Vagina (tissue), 2 donors: ENCODE measurements around the gene GTF3C1. TPM values are rescaled to one million over a fixed set of nuclear protein-coding genes. Genes with fewer than 3 reads are reported as not detected.

Source experiments
- DNase-seq, 2 donors: peaks; one replicate each; pipeline ENCODE4 v3.0.0-alpha.2; 2017; ENCODE audit errors: extremely low spot score in 2 of 2
- H3K27ac ChIP-seq: fragments of 200-600 bp; sonication (generic); one replicate; pipeline ENCODE4 v1.5.1; 2019
- H3K27me3 ChIP-seq: fragments of 200-600 bp; sonication (generic); one replicate; pipeline ENCODE4 v1.5.1; 2019
- H3K36me3 ChIP-seq, 2 donors: fragments of 200-600 bp; sonication (generic); one replicate each; pipeline ENCODE4 v1.5.1; 2017 to 2019
- H3K4me1 ChIP-seq: fragments of 200-600 bp; sonication (generic); one replicate; pipeline ENCODE4 v1.5.1; 2019
- H3K4me3 ChIP-seq, 2 donors: fragments of 200-600 bp; sonication (generic); 1 replicate in 1 of 2; 2 replicates in 1 of 2; pipeline ENCODE4 v1.5.1; 2016 to 2019
- H3K9me3 ChIP-seq: fragments of 200-600 bp; sonication (generic); one replicate; pipeline ENCODE4 v1.5.1; 2019
- CTCF ChIP-seq, 3 experiments: fragments of 450-650 bp in 2 of 3; fragments of 200-600 bp in 1 of 3; sonication (generic) in 1 of 3; IDR thresholded peaks; one replicate each; pipeline ENCODE4 v1.5.1; 2017 to 2019; ENCODE audit warnings: antibody characterized with exemption in 3 of 3, mild to moderate bottlenecking in 2 of 3, moderate library complexity in 2 of 3
- POLR2A ChIP-seq, 2 donors: fragments of 450-650 bp; IDR thresholded peaks; one replicate each; pipeline ENCODE4 v1.6.1; 2017; ENCODE audit warnings: antibody characterized with exemption in 2 of 2, mild to moderate bottlenecking in 2 of 2, moderate library complexity in 2 of 2
- POLR2AphosphoS5 ChIP-seq, 2 donors: sonication (generic); formaldehyde crosslinking; IDR thresholded peaks; one replicate each; pipeline ENCODE4 v1.9.0; 2017; ENCODE audit warnings: antibody characterized with exemption in 2 of 2, mild to moderate bottlenecking in 2 of 2, low read depth in 1 of 2; ENCODE audit not compliant: insufficient read depth in 1 of 2
- intact Hi-C: fragments of 100-400 bp; cut with DNase I; formaldehyde crosslinking; loops from one replicate; pipeline ENCODE4 v1.15.1; 2023
- total RNA-seq: library from RNA; depleted of rRNA; stranded (reverse); fragments of >200 nt; gene quantifications from one replicate; pipeline ENCODE4 v1.2.3, GENCODE V29; 2016

The GTF3C1 gene
- total RNA-seq, 1 donor from 2014 or later = 133 TPM

GRCh38 chr16:27491894-27492587 lies 57.7 kb downstream of the GTF3C1 start:
- peaks cover 0 to 93% of the 10 kb centered on the region in 2 donors for H3K36me3 ChIP-seq
- no peaks in the 10 kb centered on the region for H3K4me1 ChIP-seq
- no peak for DNase-seq
- H3K27me3 ChIP-seq = no peaks in the 10 kb centered on the region
- H3K9me3 ChIP-seq = no peaks in the 10 kb centered on the region
- TF ChIP-seq CTCF (IDR thresholded peaks at IDR 0.05) = no peak
- no peak for TF ChIP-seq POLR2A (IDR thresholded peaks at IDR 0.05)
- TF ChIP-seq POLR2AphosphoS5 (IDR thresholded peaks at IDR 0.05; ENCODE audit: insufficient read depth in 1 of 2, low read depth in 1 of 2) = no peak
- H3K4me3 ChIP-seq = no peak overlapping the region
- no peak overlapping the region for H3K27ac ChIP-seq
- intact Hi-C loops = no loop called here

DNA sequence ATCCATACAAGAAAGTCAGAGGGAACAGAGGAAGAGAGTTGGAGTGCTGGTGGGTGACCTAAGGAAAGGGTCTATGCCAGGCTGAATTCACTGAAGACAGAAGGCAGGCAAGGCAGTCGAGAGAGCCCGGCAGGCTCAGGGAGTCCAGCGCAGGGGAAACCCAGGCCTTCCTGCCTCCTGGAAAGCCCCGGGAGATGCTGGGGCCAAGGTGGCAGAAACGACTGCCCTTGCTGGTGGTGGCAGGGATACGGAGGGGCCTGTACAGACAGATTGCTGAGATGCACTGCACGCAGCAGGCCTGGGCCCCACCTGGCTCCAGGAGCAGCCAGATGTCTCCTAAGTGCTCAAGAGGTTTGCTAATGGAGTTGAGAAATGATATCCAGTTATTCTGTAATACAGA lies 59.8 kb downstream of the GTF3C1 start:
- intact Hi-C loops = no loop called here
- H3K9me3 ChIP-seq = no peaks in the 10 kb centered on the region
- peaks cover 0 to 99% of the 10 kb centered on the region in 2 donors for H3K36me3 ChIP-seq
- no peaks in the 10 kb centered on the region for H3K4me1 ChIP-seq
- no peaks in the 10 kb centered on the region for H3K27me3 ChIP-seq
- H3K4me3 ChIP-seq = no peak overlapping the region
- TF ChIP-seq POLR2AphosphoS5 (IDR thresholded peaks at IDR 0.05; ENCODE audit: insufficient read depth in 1 of 2, low read depth in 1 of 2) (no peak), POLR2A (IDR thresholded peaks at IDR 0.05) (no peak), CTCF (IDR thresholded peaks at IDR 0.05) (no peak)
- no peak overlapping the region for H3K27ac ChIP-seq
- no peak for DNase-seq

DNA sequence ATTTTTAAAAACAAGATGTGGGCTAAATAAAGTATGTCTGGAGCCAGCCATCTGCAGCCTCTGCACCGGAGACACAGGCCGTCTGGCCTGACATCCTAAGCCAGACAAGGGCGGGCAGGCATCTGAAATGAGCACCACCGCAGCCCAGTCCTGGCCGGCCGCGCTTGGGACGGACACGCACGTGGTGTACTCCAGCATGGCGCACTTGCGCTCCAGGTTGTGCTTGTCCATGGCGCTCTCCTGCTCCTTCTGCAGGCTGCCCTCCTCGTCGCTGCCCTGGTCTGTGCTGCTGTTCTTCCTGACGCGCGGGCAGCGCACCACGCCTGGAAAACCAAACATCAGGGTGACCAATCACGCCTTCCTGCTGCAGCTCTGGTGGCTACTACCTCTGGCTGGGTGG lies 60.3 kb downstream of the GTF3C1 start:
- H3K36me3 ChIP-seq = peaks cover 0 to 100% of the 10 kb centered on the region in 2 donors
- no peak for TF ChIP-seq CTCF (IDR thresholded peaks at IDR 0.05)
- TF ChIP-seq POLR2AphosphoS5 (IDR thresholded peaks at IDR 0.05; ENCODE audit: insufficient read depth in 1 of 2, low read depth in 1 of 2) = no peak
- no peak for TF ChIP-seq POLR2A (IDR thresholded peaks at IDR 0.05)
- intact Hi-C loops = no loop called here
- H3K27me3 ChIP-seq = no peaks in the 10 kb centered on the region
- H3K4me1 ChIP-seq = no peaks in the 10 kb centered on the region
- H3K9me3 ChIP-seq = no peaks in the 10 kb centered on the region
- no peak for DNase-seq
- H3K4me3 ChIP-seq = no peak overlapping the region
- no peak overlapping the region for H3K27ac ChIP-seq

DNA sequence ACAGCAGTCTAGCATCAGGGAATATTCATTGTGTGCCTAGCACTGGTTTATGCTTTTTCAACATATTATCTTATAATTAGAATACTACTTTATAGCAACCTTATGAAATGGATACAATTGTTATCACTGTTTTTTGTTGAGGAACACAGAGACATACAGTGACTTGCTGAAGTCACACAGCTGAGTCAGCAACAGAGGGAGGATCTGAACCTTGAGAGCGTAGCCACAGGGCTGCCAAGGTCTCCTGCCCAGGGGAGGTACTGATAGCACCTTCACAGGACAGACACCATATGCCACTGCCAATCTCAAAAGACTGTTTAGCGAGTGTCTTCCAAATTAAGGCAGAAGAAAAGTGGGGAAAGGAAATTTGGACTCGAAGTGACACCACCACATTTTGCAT lies 63.0 kb downstream of the GTF3C1 start:
- Histone ChIP-seq H3K4me1 (no peaks in the 10 kb centered on the region), H3K36me3 (peaks cover 0 to 100% of the 10 kb centered on the region in 2 donors), H3K4me3 (no peak overlapping the region), H3K9me3 (no peaks in the 10 kb centered on the region), H3K27me3 (no peaks in the 10 kb centered on the region), H3K27ac (no peak overlapping the region)
- TF ChIP-seq POLR2AphosphoS5 (IDR thresholded peaks at IDR 0.05; ENCODE audit: insufficient read depth in 1 of 2, low read depth in 1 of 2) (no peak), CTCF (IDR thresholded peaks at IDR 0.05) (no peak), POLR2A (IDR thresholded peaks at IDR 0.05) (no peak)
- DNase-seq = no peak
- intact Hi-C loops = no loop called here

GRCh38 chr16:27486344-27486743 lies 63.4 kb downstream of the GTF3C1 start:
- no peak for DNase-seq
- no peak overlapping the region for H3K27ac ChIP-seq
- H3K27me3 ChIP-seq = no peaks in the 10 kb centered on the region
- H3K9me3 ChIP-seq = no peaks in the 10 kb centered on the region
- no peaks in the 10 kb centered on the region for H3K4me1 ChIP-seq
- TF ChIP-seq POLR2AphosphoS5 (IDR thresholded peaks at IDR 0.05; ENCODE audit: insufficient read depth in 1 of 2, low read depth in 1 of 2) (no peak), POLR2A (IDR thresholded peaks at IDR 0.05) (no peak), CTCF (IDR thresholded peaks at IDR 0.05) (no peak)
- H3K4me3 ChIP-seq = no peak overlapping the region
- intact Hi-C loops = no loop called here
- peaks cover 0 to 100% of the 10 kb centered on the region in 2 donors for H3K36me3 ChIP-seq
